Measurements from ENCODE around the gene TSPOAP1. TPM values are rescaled to one million over a fixed set of nuclear protein-coding genes. Genes with fewer than 3 reads are reported as not detected.

TSPOAP1 gene
- total and polyA plus RNA-seq, 10 of the 15 experiments (the other 5 are each of a cell fraction or from before 2014, with no cell fraction given), result 0.58 to 16.4 (median 4.2) TPM; not detected in 1

DNA sequence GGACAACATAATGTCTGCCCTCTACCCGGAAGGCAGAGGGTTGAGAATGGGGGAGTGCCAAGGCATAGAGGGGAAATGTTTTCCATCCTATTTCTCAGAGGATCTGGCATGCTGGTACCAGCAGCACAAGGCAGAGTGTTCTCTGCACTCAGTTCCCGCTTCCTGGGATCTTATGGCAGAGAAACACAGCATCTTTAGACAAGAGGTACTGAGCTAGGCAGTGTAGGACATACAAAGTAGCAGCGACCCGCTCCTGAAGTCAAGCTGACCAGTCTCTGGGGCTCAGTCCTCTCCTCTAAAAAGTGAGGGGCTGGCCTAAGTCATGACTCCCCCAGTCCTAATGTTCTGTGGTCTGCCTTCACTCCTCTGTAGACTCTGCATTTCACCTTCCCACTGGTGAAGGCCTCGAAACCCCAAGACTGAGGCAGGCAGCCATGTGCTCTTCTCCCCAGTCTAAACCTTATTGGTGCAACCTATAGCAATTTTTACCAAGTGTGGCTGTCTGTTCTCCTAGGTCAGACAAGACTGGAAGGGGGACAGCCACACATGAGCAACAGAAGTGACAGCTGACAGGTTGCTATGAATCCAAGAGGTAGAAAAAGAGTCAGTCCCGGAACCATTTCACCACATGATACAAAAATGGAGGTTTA, 11.3 kb upstream of the TSPOAP1 start:
- H2AFZ ChIP-seq (ENCODE audit: control insufficient read depth, low read depth, low read length), result no peak overlapping the region
- no peak for ATAC-seq
- no peaks in the 10 kb centered on the region for H3K27me3 ChIP-seq (replicated peaks in 1 of 2; ENCODE audit: control insufficient read depth in 2 of 2, insufficient read depth in 2 of 2, low read length in 1 of 2)
- no peak for FAIRE-seq
- H4K20me1 ChIP-seq (ENCODE audit: control insufficient read depth, insufficient read depth), result no peaks in the 10 kb centered on the region
- no peaks in the 10 kb centered on the region for H3K9me3 ChIP-seq (replicated peaks; ENCODE audit: control insufficient read depth, insufficient read depth, low read length)
- H3K36me3 ChIP-seq (ENCODE audit: control insufficient read depth in 2 of 2, insufficient read depth in 2 of 2, low read length in 1 of 2), result no peaks in the 10 kb centered on the region
- in situ Hi-C loops (cut with MboI) (loop anchor here (10.0 kb wide), 1 partner anchor 1495 kb away; no protein-coding TSS in a partner anchor), intact Hi-C loops (cut with micrococcal nuclease; ENCODE audit: unreplicated experiment) (loop anchor here (2.0 to 5.0 kb wide), 3 partner anchors 77 to 438 kb away; partner anchors contain the start of gene RNF43)
- BruUV-seq (replicated peaks), result no TSS peak
- peaks cover 65% of the 10 kb centered on the region for H3K4me1 ChIP-seq (ENCODE audit: control insufficient read depth, insufficient read depth, low read length)
- H3K79me2 ChIP-seq (ENCODE audit: control insufficient read depth, insufficient read depth, low read length), result peaks cover 93% of the 10 kb centered on the region
- ChIA-PET POLR2A (interaction anchor here (0.6 to 18.5 kb wide), 7 partner anchors 6 to 1020 kb away, joined by 3 to 373 read pairs (median 61); partner anchors contain the start of genes RNF43, SUPT4H1 and TSPOAP1), RAD21 (ENCODE audit: unreplicated experiment) (interaction anchor here (0.5 to 18.1 kb wide), 9 partner anchors 8 to 175 kb away, joined by 3 to 323 read pairs (median 28); partner anchors contain the start of genes RNF43, SUPT4H1 and TSPOAP1), CTCF (interaction anchor here (1.3 to 6.4 kb wide), 4 partner anchors 12 to 76 kb away, joined by 6 to 102 read pairs (median 10); partner anchors contain the start of genes RNF43 and SUPT4H1), SMC1A (ENCODE audit: uncharacterized antibody, unreplicated experiment) (interaction anchor here (1.2 to 10.3 kb wide), 8 partner anchors 6 to 76 kb away, joined by 3 to 249 read pairs (median 9); partner anchors contain the start of genes RNF43 and SUPT4H1)
- no peak for DNase-seq (ENCODE audit: low read depth, low spot score)
- peak overlapping the region; percentile 99 for H3K9ac ChIP-seq (ENCODE audit: control insufficient read depth, insufficient read depth, low read length)
- H3K27ac ChIP-seq (ENCODE audit: control insufficient read depth, insufficient read depth), result peak overlapping the region; percentile 100
- peak overlapping the region; percentile 92 for H3K4me2 ChIP-seq (ENCODE audit: control insufficient read depth, insufficient read depth)
- 0% methylated on average over 6 of the region's 6 CpGs for WGBS (ENCODE audit: insufficient coverage, insufficient replicate concordance, low lambda C conversion rate, missing lambda C conversion rate)
- H3K4me3 ChIP-seq, result peak overlapping the region; percentile 81
- TF ChIP-seq, protein P1, sequence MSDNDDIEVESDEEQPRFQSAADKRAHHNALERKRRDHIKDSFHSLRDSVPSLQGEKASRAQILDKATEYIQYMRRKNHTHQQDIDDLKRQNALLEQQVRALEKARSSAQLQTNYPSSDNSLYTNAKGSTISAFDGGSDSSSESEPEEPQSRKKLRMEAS (IDR thresholded peaks at IDR 0.05; ENCODE audit: low read depth, low read length), result peak; percentile 57
- no peak for TF ChIP-seq IKZF1 (conservative IDR thresholded peaks at IDR 0.05)
- 0 out of 2 replicates have a peak, but pooled peaks have one; percentile 16 for TF ChIP-seq NFYB (IDR thresholded peaks at IDR 0.05; ENCODE audit: insufficient read depth, low read depth, low read length)
- TF ChIP-seq POLR2A (IDR thresholded peaks at IDR 0.05; ENCODE audit: low read depth, low read length), result peak; percentile 1
- TF ChIP-seq NR2C1 (IDR thresholded peaks at IDR 0.05), result 0 out of 2 replicates have a peak, but pooled peaks have one; percentile 30
- TF ChIP-seq, protein P2, sequence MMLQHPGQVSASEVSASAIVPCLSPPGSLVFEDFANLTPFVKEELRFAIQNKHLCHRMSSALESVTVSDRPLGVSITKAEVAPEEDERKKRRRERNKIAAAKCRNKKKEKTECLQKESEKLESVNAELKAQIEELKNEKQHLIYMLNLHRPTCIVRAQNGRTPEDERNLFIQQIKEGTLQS (IDR thresholded peaks at IDR 0.05; ENCODE audit: borderline replicate concordance, extremely low read depth, low read depth, low read length), result no peak
- TF ChIP-seq, protein P3, sequence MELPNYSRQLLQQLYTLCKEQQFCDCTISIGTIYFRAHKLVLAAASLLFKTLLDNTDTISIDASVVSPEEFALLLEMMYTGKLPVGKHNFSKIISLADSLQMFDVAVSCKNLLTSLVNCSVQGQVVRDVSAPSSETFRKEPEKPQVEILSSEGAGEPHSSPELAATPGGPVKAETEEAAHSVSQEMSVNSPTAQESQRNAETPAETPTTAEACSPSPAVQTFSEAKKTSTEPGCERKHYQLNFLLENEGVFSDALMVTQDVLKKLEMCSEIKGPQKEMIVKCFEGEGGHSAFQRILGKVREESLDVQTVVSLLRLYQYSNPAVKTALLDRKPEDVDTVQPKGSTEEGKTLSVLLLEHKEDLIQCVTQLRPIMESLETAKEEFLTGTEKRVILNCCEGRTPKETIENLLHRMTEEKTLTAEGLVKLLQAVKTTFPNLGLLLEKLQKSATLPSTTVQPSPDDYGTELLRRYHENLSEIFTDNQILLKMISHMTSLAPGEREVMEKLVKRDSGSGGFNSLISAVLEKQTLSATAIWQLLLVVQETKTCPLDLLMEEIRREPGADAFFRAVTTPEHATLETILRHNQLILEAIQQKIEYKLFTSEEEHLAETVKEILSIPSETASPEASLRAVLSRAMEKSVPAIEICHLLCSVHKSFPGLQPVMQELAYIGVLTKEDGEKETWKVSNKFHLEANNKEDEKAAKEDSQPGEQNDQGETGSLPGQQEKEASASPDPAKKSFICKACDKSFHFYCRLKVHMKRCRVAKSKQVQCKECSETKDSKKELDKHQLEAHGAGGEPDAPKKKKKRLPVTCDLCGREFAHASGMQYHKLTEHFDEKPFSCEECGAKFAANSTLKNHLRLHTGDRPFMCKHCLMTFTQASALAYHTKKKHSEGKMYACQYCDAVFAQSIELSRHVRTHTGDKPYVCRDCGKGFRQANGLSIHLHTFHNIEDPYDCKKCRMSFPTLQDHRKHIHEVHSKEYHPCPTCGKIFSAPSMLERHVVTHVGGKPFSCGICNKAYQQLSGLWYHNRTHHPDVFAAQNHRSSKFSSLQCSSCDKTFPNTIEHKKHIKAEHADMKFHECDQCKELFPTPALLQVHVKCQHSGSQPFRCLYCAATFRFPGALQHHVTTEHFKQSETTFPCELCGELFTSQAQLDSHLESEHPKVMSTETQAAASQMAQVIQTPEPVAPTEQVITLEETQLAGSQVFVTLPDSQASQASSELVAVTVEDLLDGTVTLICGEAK (IDR thresholded peaks at IDR 0.05; ENCODE audit: borderline replicate concordance), result no peak
- TF ChIP-seq GABPA (IDR thresholded peaks at IDR 0.05; ENCODE audit: low read depth), result no peak
- TF ChIP-seq CEBPB (IDR thresholded peaks at IDR 0.05; ENCODE audit: borderline replicate concordance in 1 of 2, low read depth in 2 of 2, low read length in 2 of 2), result no peak
- peak; percentile 21; the same call in 1 of the 2 replicates for TF ChIP-seq SMARCA5 (IDR thresholded peaks at IDR 0.05)
- TF ChIP-seq, protein P4, sequence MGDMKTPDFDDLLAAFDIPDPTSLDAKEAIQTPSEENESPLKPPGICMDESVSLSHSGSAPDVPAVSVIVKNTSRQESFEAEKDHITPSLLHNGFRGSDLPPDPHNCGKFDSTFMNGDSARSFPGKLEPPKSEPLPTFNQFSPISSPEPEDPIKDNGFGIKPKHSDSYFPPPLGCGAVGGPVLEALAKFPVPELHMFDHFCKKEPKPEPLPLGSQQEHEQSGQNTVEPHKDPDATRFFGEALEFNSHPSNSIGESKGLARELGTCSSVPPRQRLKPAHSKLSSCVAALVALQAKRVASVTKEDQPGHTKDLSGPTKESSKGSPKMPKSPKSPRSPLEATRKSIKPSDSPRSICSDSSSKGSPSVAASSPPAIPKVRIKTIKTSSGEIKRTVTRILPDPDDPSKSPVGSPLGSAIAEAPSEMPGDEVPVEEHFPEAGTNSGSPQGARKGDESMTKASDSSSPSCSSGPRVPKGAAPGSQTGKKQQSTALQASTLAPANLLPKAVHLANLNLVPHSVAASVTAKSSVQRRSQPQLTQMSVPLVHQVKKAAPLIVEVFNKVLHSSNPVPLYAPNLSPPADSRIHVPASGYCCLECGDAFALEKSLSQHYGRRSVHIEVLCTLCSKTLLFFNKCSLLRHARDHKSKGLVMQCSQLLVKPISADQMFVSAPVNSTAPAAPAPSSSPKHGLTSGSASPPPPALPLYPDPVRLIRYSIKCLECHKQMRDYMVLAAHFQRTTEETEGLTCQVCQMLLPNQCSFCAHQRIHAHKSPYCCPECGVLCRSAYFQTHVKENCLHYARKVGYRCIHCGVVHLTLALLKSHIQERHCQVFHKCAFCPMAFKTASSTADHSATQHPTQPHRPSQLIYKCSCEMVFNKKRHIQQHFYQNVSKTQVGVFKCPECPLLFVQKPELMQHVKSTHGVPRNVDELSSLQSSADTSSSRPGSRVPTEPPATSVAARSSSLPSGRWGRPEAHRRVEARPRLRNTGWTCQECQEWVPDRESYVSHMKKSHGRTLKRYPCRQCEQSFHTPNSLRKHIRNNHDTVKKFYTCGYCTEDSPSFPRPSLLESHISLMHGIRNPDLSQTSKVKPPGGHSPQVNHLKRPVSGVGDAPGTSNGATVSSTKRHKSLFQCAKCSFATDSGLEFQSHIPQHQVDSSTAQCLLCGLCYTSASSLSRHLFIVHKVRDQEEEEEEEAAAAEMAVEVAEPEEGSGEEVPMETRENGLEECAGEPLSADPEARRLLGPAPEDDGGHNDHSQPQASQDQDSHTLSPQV (IDR thresholded peaks at IDR 0.05), result peak; percentile 35
- TF ChIP-seq SRF (IDR thresholded peaks at IDR 0.05; ENCODE audit: low read depth in 2 of 2, low read length in 2 of 2), result no peak

All from GM12878 (cell line).